Memory B cell (primary cell): ENCODE results near the gene TPM2.

Experiments
- ATAC-seq: fragments of 150-1000 bp; cut with Tn5 transposase; 2 replicates; pipeline ENCODE4 v1.10.0; 2021; ENCODE audit warnings: low read depth, mild to moderate bottlenecking, moderate library complexity
- DNase-seq, 2 donors: peaks; one replicate each; pipeline ENCODE4 v3.0.0; 2022; ENCODE audit warnings: low spot score in 2 of 2
- H3K27ac Mint-ChIP-seq: one replicate; pipeline ENCODE4 v1.8.0; 2022; ENCODE audit warnings: mild to moderate bottlenecking, moderate library complexity, mixed read lengths
- H3K27me3 Mint-ChIP-seq: one replicate; pipeline ENCODE4 v1.8.0; 2022; ENCODE audit warnings: mixed read lengths
- H3K36me3 Mint-ChIP-seq: one replicate; pipeline ENCODE4 v1.8.0; 2022; ENCODE audit warnings: mild to moderate bottlenecking, mixed read lengths
- H3K4me1 Mint-ChIP-seq: one replicate; pipeline ENCODE4 v1.8.0; 2022; ENCODE audit warnings: mixed read lengths
- H3K4me3 Mint-ChIP-seq: one replicate; pipeline ENCODE4 v1.8.0; 2022; ENCODE audit warnings: mild to moderate bottlenecking, moderate library complexity, mixed read lengths
- H3K9me3 Mint-ChIP-seq: one replicate; pipeline ENCODE4 v1.8.0; 2022; ENCODE audit warnings: mixed read lengths

Gene TPM2

GRCh38 chr9:35682520-35683315 is 7.0 kb downstream of the TPM2 start:
- Mint-ChIP-seq H3K27me3 (no peaks in the 10 kb centered on the region), H3K27ac (peak overlapping the region; percentile 40), H3K4me1 (peaks cover 33% of the 10 kb centered on the region), H3K9me3 (no peaks in the 10 kb centered on the region), H3K36me3 (no peaks in the 10 kb centered on the region), H3K4me3 (no peak overlapping the region)
- DNase-seq (no peak), ATAC-seq (no peak)

- Mint-ChIP-seq H3K4me1 (peaks cover 33% of the 10 kb centered on the region), H3K27ac (peak overlapping the region; percentile 64), H3K36me3 (no peaks in the 10 kb centered on the region), H3K9me3 (no peaks in the 10 kb centered on the region), H3K27me3 (no peaks in the 10 kb centered on the region), H3K4me3 (no peak overlapping the region)
- DNase-seq (no peak), ATAC-seq (no peak)
These were observed 7.7 kb downstream of the TPM2 start for GRCh38 chr9:35682051-35682450.

GRCh38 chr9:35681341-35682002 is 8.3 kb downstream of the TPM2 start:
- H3K27me3 Mint-ChIP-seq, result peaks cover under 1% of the 10 kb centered on the region
- peaks cover 34% of the 10 kb centered on the region for H3K4me1 Mint-ChIP-seq
- H3K27ac Mint-ChIP-seq, result peak overlapping the region; percentile 64
- ATAC-seq (no peak), DNase-seq (no peak)
- H3K9me3 Mint-ChIP-seq, result no peaks in the 10 kb centered on the region
- H3K36me3 Mint-ChIP-seq, result no peaks in the 10 kb centered on the region
- peak overlapping the region; percentile 64 for H3K4me3 Mint-ChIP-seq

GRCh38 chr9:35680331-35681105 is 9.2 kb downstream of the TPM2 start:
- H3K4me1 Mint-ChIP-seq, result peaks cover 37% of the 10 kb centered on the region
- DNase-seq (no peak), ATAC-seq (peak; percentile 87)
- H3K9me3 Mint-ChIP-seq, result no peaks in the 10 kb centered on the region
- H3K27me3 Mint-ChIP-seq, result peaks cover 3% of the 10 kb centered on the region
- no peaks in the 10 kb centered on the region for H3K36me3 Mint-ChIP-seq
- H3K27ac Mint-ChIP-seq, result peak overlapping the region; percentile 82
- H3K4me3 Mint-ChIP-seq, result peak overlapping the region; percentile 61

- H3K27me3 Mint-ChIP-seq, result peaks cover 3% of the 10 kb centered on the region
- H3K4me1 Mint-ChIP-seq, result peaks cover 37% of the 10 kb centered on the region
- peak overlapping the region; percentile 61 for H3K4me3 Mint-ChIP-seq
- DNase-seq, result no peak
- no peaks in the 10 kb centered on the region for H3K9me3 Mint-ChIP-seq
- ATAC-seq, result no peak
- H3K27ac Mint-ChIP-seq, result no peak overlapping the region
- H3K36me3 Mint-ChIP-seq, result no peaks in the 10 kb centered on the region
These were observed 9.9 kb downstream of the TPM2 start for GRCh38 chr9:35679766-35680330.

- DNase-seq (no peak), ATAC-seq (no peak)
- H3K27me3 Mint-ChIP-seq, result peaks cover 8% of the 10 kb centered on the region
- no peaks in the 10 kb centered on the region for H3K36me3 Mint-ChIP-seq
- H3K9me3 Mint-ChIP-seq, result no peaks in the 10 kb centered on the region
- peak overlapping the region; percentile 50 for H3K4me3 Mint-ChIP-seq
- H3K27ac Mint-ChIP-seq, result peak overlapping the region; percentile 36
- H3K4me1 Mint-ChIP-seq, result peaks cover 42% of the 10 kb centered on the region
These were observed 10.6 kb downstream of the TPM2 start for GRCh38 chr9:35679091-35679490.

- no peaks in the 10 kb centered on the region for H3K36me3 Mint-ChIP-seq
- H3K9me3 Mint-ChIP-seq, result no peaks in the 10 kb centered on the region
- H3K27ac Mint-ChIP-seq, result no peak overlapping the region
- ATAC-seq, result peak; percentile 45
- peak in 1 of 2 donors; percentile 34 for DNase-seq
- H3K4me3 Mint-ChIP-seq, result peak overlapping the region; percentile 79
- H3K4me1 Mint-ChIP-seq, result peaks cover 26% of the 10 kb centered on the region
- peaks cover 8% of the 10 kb centered on the region for H3K27me3 Mint-ChIP-seq
These were observed 13.9 kb downstream of the TPM2 start for GRCh38 chr9:35675732-35676392.

- Mint-ChIP-seq H3K36me3 (no peaks in the 10 kb centered on the region), H3K27ac (no peak overlapping the region), H3K4me1 (peaks cover 20% of the 10 kb centered on the region), H3K9me3 (no peaks in the 10 kb centered on the region), H3K27me3 (peaks cover 8% of the 10 kb centered on the region), H3K4me3 (peak overlapping the region; percentile 62)
- DNase-seq, result no peak
- peak; percentile 17 for ATAC-seq
These were observed 14.5 kb downstream of the TPM2 start for GRCh38 chr9:35675204-35675603.

- ATAC-seq (no peak), DNase-seq (no peak)
- Mint-ChIP-seq H3K27me3 (peaks cover 8% of the 10 kb centered on the region), H3K27ac (no peak overlapping the region), H3K9me3 (no peaks in the 10 kb centered on the region), H3K36me3 (no peaks in the 10 kb centered on the region), H3K4me1 (peaks cover 12% of the 10 kb centered on the region), H3K4me3 (no peak overlapping the region)
These were observed 15.7 kb downstream of the TPM2 start for GRCh38 chr9:35674025-35674361.

GRCh38 chr9:35673132-35674024 is 16.3 kb downstream of the TPM2 start, which contains the start of gene CA9:
CA9 (plus strand) TSS chr9:35673928; CDS start chr9:35673960, 32 bp downstream.
- Mint-ChIP-seq H3K4me1 (peaks cover 9% of the 10 kb centered on the region), H3K27ac (no peak within 1 kb of the TSS), H3K4me3 (peak within 1 kb of the TSS; percentile 63)

GRCh38 chr9:35669331-35670145 is 20.2 kb downstream of the TPM2 start:
- H3K27ac Mint-ChIP-seq, result no peak overlapping the region
- no peak for ATAC-seq
- H3K4me1 Mint-ChIP-seq, result peaks cover 16% of the 10 kb centered on the region
- H3K4me3 Mint-ChIP-seq, result no peak overlapping the region
- H3K9me3 Mint-ChIP-seq, result no peaks in the 10 kb centered on the region
- no peaks in the 10 kb centered on the region for H3K36me3 Mint-ChIP-seq
- peaks cover 3% of the 10 kb centered on the region for H3K27me3 Mint-ChIP-seq
- DNase-seq, result no peak

More at GRCh38 chr9:35673132-35674024, 16.3 kb downstream of the TPM2 start, which contains the start of gene CA9:
- ATAC-seq (no peak), DNase-seq (no peak)
- H3K9me3 Mint-ChIP-seq, result no peaks in the 10 kb centered on the region
- no peaks in the 10 kb centered on the region for H3K36me3 Mint-ChIP-seq
- peaks cover 8% of the 10 kb centered on the region for H3K27me3 Mint-ChIP-seq

GRCh38 chr9:35667939-35668338 is 21.8 kb downstream of the TPM2 start:
- H3K9me3 Mint-ChIP-seq, result no peaks in the 10 kb centered on the region
- H3K4me1 Mint-ChIP-seq, result peaks cover 13% of the 10 kb centered on the region
- no peak for DNase-seq
- H3K36me3 Mint-ChIP-seq, result no peaks in the 10 kb centered on the region
- H3K27me3 Mint-ChIP-seq, result no peaks in the 10 kb centered on the region
- no peak overlapping the region for H3K4me3 Mint-ChIP-seq
- ATAC-seq, result no peak
- no peak overlapping the region for H3K27ac Mint-ChIP-seq
